Inflammatory macrophage treated with lipopolysaccharide for 1 hour (primary cell): ENCODE data around the gene SEC14L2.

Experiments
- DNase-seq, 2 donors: peaks; one replicate each; pipeline ENCODE4 v3.0.0-alpha.2; 2020 to 2022

SEC14L2 gene

DNA sequence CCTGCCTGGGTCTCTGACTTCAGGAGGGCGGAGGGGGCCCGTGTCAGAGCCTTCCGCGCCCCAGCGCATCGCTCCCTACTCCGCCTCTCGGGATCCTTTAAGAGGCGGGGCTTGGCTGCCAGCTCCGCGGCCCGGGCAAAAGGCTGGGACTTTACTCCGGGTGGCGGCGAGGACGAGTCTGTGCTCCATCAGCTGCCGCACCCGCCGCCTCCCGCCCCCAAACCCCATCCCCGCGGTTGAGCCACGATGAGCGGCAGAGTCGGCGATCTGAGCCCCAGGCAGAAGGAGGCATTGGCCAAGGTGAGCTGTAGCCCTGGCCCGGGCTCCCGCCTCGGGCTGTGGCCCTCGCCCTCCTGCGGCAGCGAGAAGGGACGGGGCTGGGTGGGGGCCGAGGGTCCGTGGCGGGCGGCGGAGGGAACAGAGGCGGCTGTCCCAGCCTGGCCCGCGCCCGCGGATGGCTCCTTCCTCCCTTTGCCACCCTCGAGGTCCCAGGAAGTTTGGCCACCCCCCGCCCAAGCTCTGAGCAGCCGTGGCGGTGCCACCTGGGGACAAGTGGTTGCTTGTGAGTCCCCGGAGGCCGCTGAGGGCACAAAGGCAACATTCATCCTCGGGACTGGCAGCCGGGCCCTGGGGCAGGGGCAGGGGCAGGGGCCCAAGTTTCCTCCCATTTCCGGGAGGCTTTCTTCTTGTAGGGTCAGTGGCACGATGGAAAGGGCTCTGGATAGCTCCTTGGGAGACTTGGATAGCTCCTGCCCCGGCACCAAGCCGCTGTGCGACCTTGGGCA is at the start of gene SEC14L2:
TSS of gene SEC14L2 (plus strand) at position 148 of the 785 bp plus-strand sequence. CDS start at position 247, 99 bp downstream.
- DNase-seq = peak in 1 of 2 donors; percentile 31

DNA sequence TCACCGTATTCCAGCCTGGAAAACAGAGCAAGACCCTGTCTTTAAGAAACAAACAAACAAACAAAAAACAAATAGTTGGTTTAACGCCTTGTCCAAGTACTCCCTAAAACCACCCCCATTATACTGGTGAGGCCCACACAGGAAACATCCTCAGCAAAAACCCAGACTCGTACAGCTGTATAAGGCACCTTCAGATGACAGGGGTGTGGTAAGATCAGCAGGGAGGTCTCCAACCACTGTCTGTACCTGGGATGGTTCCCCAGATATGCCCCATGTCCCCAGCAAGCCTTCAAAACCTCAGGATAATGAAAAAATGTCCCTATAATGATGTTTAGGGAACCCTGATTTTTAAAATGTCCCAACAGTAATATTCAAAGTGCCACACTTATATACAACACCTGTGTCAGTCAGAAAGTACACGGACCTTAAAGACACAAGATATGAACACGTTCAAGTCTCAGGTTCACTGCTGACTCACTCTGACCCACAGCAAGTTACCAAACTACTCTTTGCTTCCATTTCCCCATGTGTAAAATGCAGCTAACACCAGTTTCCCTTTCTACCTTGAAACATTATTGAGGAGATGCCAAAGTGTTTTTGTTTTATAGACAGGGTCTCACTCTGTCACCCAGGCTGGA is 49.4 kb upstream of the SEC14L2 start:
- DNase-seq = no peak

DNA sequence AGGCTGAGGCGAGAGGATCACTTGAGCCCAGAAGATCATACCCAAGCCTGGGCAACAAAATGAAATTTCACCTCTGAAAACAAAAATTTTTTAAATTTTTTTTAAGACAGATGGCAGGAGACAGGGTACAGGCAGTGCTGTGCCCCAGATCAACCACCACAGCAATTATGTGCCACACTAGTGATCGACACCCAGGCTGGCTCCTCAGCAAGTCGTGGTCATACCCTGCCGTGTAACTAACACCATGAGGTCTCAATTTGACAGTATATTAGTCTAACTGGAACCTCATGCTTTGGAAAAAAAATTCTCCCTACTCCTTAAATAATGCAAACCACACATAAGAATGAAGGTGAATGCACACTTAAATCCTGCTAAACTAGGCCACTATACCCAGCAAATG is 48.4 kb upstream of the SEC14L2 start:
- no peak for DNase-seq

GRCh38 chr22:30348809-30349208 is 48.0 kb upstream of the SEC14L2 start:
- peak; percentile 16 to 61 for DNase-seq

- DNase-seq = no peak
Observed at GRCh38 chr22:30351226-30351625, 45.6 kb upstream of the SEC14L2 start.

DNA sequence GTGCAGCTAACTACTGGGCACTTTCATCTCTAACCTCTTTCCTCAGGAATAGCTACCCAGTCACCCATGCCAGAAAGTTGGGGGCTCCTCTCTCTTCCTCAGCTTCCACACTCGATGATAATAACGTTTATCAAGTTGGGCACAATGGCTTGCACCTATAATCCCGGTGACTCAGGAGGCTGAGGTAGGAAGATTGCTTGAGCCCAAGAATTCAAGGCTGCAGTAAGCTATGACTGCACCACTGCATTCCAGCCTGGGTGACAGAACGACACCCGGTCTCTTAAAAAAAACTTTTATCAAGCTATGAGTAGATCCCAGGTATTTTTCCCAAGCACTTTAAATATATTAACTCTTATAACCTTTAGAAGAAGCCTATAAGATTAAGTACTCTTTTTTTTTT is 42.2 kb upstream of the SEC14L2 start:
- DNase-seq = no peak

- peak; percentile 82 to 91 for DNase-seq
Observed at GRCh38 chr22:30356449-30357235, 40.2 kb upstream of the SEC14L2 start, which contains the start of the genes CCDC157 and SF3A1. CCDC157 (plus strand) TSS chr22:30357007; CDS start chr22:30366001, 8,994 bp downstream. SF3A1 (minus strand) TSS chr22:30356894; CDS start chr22:30356792, 102 bp downstream.

DNA sequence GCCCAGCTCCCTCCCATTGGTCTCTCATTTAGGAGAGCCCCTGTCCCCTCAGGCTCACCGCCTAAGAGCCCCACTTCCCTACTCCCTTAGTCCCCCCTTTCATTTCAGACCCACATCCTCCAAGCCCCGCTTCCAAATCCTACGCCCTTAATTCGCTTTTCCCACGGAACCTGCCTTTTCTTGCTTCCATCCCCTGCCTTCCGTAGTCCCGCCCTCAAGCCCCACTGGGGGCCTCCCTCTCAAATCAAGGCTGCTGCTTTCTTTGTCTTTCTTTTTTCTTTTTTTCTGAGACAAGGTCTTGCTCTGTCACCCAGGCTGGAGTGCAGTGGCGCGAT is 39.6 kb upstream of the SEC14L2 start:
- DNase-seq = no peak

- no peak for DNase-seq
Observed at GRCh38 chr22:30357650-30358215, 39.1 kb upstream of the SEC14L2 start.

- no peak for DNase-seq
Observed at GRCh38 chr22:30358541-30358940, 38.3 kb upstream of the SEC14L2 start.

GRCh38 chr22:30361916-30362650 is 34.7 kb upstream of the SEC14L2 start:
- DNase-seq = no peak

DNA sequence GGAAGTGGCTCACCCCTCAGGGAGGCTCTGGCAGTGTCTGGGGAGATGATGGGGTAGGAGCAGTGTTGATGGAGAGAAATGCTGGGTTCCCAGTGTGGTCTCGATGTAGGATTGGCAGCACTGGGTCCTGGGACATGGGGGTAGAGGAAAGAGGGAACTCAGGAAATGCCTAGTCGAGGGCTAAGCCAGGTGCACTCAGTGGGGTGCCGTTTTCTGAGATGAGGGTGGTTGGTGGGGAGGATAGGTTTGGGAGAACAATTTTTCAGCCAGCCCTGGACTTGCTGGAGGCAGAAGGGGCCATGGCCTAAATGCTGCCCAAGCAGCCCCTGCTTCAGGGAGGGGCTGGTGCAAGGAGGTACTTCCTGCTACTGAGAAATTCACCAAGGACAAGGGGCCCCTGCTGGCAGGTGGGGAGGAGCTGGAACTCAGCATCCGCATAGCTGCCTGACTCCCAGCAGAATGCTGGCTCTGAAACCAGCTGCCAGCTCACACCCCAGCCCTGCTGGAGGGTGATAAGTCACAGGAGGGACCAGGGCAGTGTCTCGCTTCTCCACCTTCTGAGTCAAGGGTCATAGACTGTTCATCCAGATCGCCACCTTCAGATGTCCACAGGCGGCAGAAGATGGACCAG is 34.1 kb upstream of the SEC14L2 start:
- no peak for DNase-seq

- DNase-seq = no peak
Observed at GRCh38 chr22:30365891-30366290, 30.9 kb upstream of the SEC14L2 start.

- no peak for DNase-seq
Observed at GRCh38 chr22:30368420-30368819, 28.4 kb upstream of the SEC14L2 start.

DNA sequence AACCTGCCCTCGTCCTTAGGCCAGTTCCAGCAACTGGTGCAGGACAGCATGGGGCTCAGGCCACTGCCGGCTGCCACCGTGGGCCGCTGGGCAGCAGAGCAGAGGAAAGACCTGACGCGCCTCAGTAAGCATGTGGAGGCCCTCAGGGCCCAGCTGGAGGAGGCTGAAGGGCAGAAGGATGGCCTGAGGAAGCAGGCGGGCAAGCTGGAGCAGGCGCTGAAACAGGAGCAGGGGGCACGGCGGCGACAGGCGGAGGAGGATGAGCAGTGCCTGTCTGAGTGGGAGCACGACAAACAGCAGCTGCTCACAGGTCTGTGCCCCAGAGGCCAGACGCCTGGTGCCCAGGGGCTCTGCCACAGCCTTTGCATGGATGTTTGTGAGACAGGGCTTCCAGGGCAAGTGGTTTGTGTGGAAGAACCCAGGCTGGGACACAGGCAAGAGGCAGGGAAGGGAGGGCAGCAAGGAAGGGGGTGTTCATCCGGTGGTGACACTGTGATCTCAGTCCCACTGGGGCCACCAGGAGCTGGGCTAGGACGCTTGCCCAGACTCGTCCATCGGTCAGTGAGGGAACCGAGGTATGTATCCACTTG is 26.1 kb upstream of the SEC14L2 start:
- DNase-seq = no peak

DNA sequence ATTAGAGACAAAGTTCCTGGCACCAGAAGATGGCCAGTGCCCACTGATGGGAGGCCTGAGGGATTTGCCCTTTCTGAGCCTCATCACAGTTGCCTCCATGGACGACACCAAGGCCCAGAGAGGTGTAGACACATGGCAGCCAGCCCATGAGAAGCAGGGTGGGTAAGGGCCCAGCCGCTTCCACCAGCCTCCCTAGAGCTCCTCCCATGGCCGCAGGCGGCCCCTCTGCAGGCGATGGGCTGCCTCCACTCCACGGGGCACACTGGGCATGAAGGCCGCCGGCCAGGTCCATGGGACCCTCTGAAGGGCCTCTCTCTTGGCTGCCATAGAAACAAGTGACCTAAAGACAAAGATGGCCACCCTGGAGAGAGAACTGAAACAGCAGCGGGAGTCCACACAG is 25.5 kb upstream of the SEC14L2 start:
- no peak for DNase-seq

DNA sequence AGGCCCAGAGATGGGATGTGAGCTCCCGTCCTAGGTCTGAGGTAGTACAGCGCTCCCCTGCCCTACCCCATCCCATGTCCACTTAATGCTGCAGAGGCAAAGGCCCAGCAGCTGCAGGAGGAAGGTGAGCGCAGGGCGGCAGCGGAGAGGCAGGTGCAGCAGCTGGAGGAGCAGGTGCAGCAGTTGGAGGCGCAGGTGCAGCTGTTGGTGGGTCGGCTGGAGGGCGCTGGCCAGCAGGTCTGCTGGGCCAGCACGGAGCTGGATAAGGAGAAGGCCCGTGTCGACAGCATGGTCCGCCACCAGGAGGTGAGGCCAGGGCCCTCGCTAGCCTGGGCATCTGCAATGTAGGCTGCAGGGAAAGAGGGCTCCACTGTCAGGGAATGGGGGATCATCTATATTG is 24.8 kb upstream of the SEC14L2 start:
- DNase-seq = no peak

DNA sequence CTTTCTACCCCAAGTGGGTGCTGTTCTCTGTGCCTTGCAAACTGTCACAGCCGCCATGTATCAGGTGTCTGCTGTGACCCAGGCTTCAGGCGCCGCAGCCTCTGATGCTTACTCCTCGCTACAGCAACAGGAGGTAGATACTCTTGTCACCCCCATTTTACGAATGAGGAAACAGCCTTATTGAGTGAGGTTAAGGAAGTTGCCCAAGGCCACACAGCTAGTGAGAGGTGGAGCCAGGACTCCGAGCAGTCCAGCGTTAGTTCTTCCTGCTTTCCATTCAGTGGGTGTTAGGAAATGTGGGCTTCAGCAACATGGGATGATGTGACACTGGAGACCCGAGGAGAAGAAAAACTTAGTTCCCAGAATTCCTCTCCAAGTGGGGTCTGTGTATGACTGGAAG is 23.9 kb upstream of the SEC14L2 start:
- DNase-seq = peak; percentile 59 to 68

GRCh38 chr22:30373331-30374325 is 23.2 kb upstream of the SEC14L2 start:
- no peak for DNase-seq

DNA sequence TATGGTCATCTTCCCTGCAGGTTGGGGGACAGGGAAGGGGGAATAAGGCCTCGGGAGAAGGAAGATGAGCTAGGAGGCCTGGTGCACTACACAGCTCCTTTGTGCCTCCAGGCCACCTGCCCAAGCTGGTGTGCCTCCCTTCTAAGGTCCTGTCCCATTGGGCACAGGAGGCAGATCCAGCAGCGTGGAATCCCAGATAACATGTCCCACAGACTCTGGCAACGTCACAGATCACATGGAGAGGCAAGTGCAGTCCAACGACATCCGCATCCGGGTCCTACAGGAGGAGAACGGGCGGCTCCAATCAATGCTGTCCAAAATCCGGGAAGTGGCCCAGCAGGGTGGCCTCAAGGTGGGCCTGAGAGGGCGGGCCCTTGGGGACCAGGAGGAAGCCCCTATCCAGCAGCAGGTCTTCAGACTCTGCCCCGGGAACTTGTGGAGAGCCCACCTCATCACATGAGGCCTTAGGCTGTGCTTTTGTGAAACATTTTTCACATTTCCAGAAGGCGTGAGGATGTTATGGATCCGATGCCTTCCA is 21.4 kb upstream of the SEC14L2 start:
- no peak for DNase-seq
